ENCODE results near the gene CPA5. TPM values are rescaled to one million over a fixed set of nuclear protein-coding genes. Genes with fewer than 3 reads are reported as not detected.

CPA5 gene
- total RNA-seq, 1 donor from 2014 or later: not detected

DNA sequence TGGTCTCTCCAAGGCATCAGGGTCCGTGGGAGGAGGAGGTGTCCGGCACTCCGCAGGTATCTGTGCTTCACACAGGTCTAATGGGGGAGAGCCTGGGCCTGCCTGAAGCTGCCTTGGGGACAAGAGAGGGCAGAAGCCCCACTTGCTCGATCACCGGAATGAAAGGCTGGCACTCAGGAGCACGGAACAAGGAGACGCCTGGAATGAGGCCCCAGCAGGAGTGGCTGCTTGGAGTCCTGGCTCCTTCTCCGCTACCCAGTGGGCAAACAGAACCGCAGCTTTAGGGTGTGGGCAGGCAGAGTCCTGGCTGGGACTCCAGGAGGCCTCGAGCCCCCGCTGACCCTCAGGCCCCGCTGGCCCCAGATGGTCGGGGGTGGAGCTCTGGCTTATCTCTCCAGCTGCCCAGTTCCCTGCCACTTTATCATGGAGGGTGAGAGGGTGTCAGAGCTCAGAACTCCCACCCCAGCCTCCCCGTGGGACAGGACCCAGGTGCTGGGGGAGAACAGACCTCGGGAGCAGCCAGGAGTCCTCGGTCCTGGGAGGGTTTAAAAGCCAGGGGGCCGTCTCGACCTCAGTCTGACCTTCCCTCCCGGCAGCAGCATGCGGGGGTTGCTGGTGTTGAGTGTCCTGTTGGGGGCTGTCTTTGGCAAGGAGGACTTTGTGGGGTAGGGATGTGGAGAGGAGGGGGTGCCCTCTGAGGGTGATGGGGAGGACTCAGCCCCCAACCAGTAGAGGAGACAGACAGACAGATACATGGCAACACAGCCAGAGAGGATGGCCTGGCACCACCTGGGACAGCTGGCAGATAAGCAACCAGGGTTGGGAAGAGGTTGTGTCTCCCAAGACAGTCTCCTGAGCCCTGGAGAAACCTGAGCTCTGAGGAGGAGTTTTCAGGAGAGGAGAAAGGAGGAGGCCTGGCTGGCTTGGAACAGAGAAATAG lies 35.6 kb downstream of the CPA5 start, which contains the start of gene CPA1:
Gene CPA1, plus strand, starts transcription at position 574 of the 940 bp plus-strand sequence. Its CDS starts 27 bp downstream, at position 601.
- Histone ChIP-seq H3K9me3 (ENCODE audit: low read depth) (no peaks in the 10 kb centered on the region), H3K27me3 (no peaks in the 10 kb centered on the region), H3K4me3 (no peak within 1 kb of the TSS), H3K4me1 (peaks cover 10% of the 10 kb centered on the region), H3K79me2 (ENCODE audit: low read depth) (no peaks in the 10 kb centered on the region), H2AFZ (replicated peaks) (peak within 1 kb of the TSS; percentile 64), H3K4me2 (peak within 1 kb of the TSS; percentile 45), H3F3A (ENCODE audit: low read depth) (no peaks in the 10 kb centered on the region), H3K36me3 (no peaks in the 10 kb centered on the region), H3K27ac (no peak within 1 kb of the TSS), H3K9ac (no peak within 1 kb of the TSS), H4K20me1 (ENCODE audit: low read depth) (no peaks in the 10 kb centered on the region)
- DNase-seq (ENCODE audit: low spot score): no peak
- Mint-ChIP-seq H3K4me1 (peaks cover 15% of the 10 kb centered on the region), H3K27ac (peak within 1 kb of the TSS; percentile 76), H3K4me3 (no peak within 1 kb of the TSS), H3K9me3 (peaks cover 26% of the 10 kb centered on the region), H3K27me3 (ENCODE audit: insufficient read depth, low read depth) (peaks cover 9% of the 10 kb centered on the region), H3K36me3 (peaks cover 7% of the 10 kb centered on the region)
- TF ChIP-seq CTCF (IDR thresholded peaks at IDR 0.05): no peak
- TF ChIP-seq EZH2phosphoT487 (IDR thresholded peaks at IDR 0.05): no peak
- TF ChIP-seq EZH2 (IDR thresholded peaks at IDR 0.05): no peak

- no peak overlapping the region for H3K9ac ChIP-seq
- H2AFZ ChIP-seq (replicated peaks): no peak overlapping the region
- no peak for DNase-seq (ENCODE audit: low spot score)
- peaks cover 18% of the 10 kb centered on the region for H3K4me1 Mint-ChIP-seq
- H3K4me3 ChIP-seq: no peak overlapping the region
- no peaks in the 10 kb centered on the region for H3K9me3 ChIP-seq (ENCODE audit: low read depth)
- H3F3A ChIP-seq (ENCODE audit: low read depth): no peaks in the 10 kb centered on the region
- H3K4me2 ChIP-seq: no peak overlapping the region
- H3K27me3 Mint-ChIP-seq (ENCODE audit: insufficient read depth, low read depth): peaks cover 9% of the 10 kb centered on the region
- no peaks in the 10 kb centered on the region for H3K36me3 ChIP-seq
- H3K4me1 ChIP-seq: peaks cover 10% of the 10 kb centered on the region
- H3K4me3 Mint-ChIP-seq: no peak overlapping the region
- H3K79me2 ChIP-seq (ENCODE audit: low read depth): no peaks in the 10 kb centered on the region
- H3K27me3 ChIP-seq: no peaks in the 10 kb centered on the region
- H3K36me3 Mint-ChIP-seq: peaks cover 7% of the 10 kb centered on the region
- TF ChIP-seq EZH2phosphoT487 (IDR thresholded peaks at IDR 0.05) (no peak), CTCF (IDR thresholded peaks at IDR 0.05) (no peak), EZH2 (IDR thresholded peaks at IDR 0.05) (no peak)
- no peaks in the 10 kb centered on the region for H4K20me1 ChIP-seq (ENCODE audit: low read depth)
- peak overlapping the region; percentile 40 for H3K27ac Mint-ChIP-seq
- H3K27ac ChIP-seq: no peak overlapping the region
- H3K9me3 Mint-ChIP-seq: peaks cover 20% of the 10 kb centered on the region
Observed at GRCh38 chr7:130380861-130381455, 36.3 kb downstream of the CPA5 start.

DNA sequence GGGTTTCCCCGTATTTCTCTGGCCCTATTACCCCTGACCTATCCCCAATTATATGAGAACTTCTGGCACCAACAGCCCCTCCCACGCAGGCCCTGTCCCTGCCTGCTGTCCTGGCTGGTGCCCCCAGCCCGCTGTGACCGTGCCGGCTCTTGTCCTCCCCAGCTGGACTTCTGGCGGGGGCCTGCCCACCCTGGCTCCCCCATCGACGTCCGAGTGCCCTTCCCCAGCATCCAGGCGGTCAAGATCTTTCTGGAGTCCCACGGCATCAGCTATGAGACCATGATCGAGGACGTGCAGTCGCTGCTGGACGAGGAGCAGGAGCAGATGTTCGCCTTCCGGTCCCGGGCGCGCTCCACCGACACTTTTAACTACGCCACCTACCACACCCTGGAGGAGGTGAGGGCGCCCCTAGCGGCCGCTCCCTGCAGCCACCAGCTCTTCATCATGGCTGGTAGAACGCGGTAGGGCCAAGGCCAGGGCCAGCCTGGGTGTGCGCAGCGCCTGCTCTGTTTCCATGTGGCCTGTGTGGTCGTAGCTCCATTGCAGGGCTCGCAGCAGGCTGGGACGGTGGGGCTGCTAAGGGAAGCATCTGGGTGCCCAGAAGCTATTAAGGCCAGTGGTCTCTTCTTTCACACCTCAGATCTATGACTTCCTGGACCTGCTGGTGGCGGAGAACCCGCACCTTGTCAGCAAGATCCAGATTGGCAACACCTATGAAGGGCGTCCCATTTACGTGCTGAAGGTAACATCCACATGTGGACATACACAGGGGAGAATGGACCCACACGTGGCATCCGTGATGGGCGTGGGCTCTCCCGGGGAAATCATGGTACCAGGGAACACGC lies 37.1 kb downstream of the CPA5 start:
- Histone ChIP-seq H3K36me3 (no peaks in the 10 kb centered on the region), H4K20me1 (ENCODE audit: low read depth) (no peaks in the 10 kb centered on the region), H3K79me2 (ENCODE audit: low read depth) (no peaks in the 10 kb centered on the region), H3K9me3 (ENCODE audit: low read depth) (no peaks in the 10 kb centered on the region), H3K4me3 (no peak overlapping the region), H3K4me2 (no peak overlapping the region), H3K27ac (no peak overlapping the region), H3K27me3 (no peaks in the 10 kb centered on the region), H3K9ac (no peak overlapping the region), H3F3A (ENCODE audit: low read depth) (no peaks in the 10 kb centered on the region), H2AFZ (replicated peaks) (no peak overlapping the region), H3K4me1 (peaks cover 10% of the 10 kb centered on the region)
- Mint-ChIP-seq H3K4me1 (peaks cover 23% of the 10 kb centered on the region), H3K27me3 (ENCODE audit: insufficient read depth, low read depth) (peaks cover 9% of the 10 kb centered on the region), H3K9me3 (peaks cover 13% of the 10 kb centered on the region), H3K36me3 (peaks cover 5% of the 10 kb centered on the region), H3K4me3 (no peak overlapping the region), H3K27ac (peak overlapping the region; percentile 86)
- no peak for DNase-seq (ENCODE audit: low spot score)
- peak; percentile 34 for TF ChIP-seq CTCF (IDR thresholded peaks at IDR 0.05)
- no peak for TF ChIP-seq EZH2phosphoT487 (IDR thresholded peaks at IDR 0.05)
- no peak for TF ChIP-seq EZH2 (IDR thresholded peaks at IDR 0.05)
